Measurements from ENCODE around the gene FAM120B.

FAM120B gene

DNA sequence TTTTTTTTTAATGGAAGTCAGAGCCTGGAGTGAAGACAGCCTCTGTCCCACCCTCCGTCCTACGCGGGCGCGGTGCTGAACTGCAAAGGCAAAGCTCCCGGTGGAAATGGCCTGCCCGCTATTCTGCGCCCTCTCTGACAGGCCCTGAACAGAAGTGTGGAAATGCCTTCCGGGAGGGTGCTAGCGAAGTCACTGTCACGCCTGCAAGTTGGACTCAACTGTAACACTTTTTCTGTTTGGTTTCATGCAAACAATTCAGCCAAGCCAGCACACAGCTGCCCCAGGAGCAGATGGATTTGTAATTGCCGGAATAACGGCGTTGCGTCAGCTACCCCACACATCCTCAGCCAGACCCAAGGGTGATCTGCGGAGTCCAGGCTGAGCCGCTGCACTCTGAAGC, 138.9 kb downstream of the FAM120B start:
- DNase-seq (ENCODE audit: low read depth, low spot score), result no peak
- TF ChIP-seq, protein P1, sequence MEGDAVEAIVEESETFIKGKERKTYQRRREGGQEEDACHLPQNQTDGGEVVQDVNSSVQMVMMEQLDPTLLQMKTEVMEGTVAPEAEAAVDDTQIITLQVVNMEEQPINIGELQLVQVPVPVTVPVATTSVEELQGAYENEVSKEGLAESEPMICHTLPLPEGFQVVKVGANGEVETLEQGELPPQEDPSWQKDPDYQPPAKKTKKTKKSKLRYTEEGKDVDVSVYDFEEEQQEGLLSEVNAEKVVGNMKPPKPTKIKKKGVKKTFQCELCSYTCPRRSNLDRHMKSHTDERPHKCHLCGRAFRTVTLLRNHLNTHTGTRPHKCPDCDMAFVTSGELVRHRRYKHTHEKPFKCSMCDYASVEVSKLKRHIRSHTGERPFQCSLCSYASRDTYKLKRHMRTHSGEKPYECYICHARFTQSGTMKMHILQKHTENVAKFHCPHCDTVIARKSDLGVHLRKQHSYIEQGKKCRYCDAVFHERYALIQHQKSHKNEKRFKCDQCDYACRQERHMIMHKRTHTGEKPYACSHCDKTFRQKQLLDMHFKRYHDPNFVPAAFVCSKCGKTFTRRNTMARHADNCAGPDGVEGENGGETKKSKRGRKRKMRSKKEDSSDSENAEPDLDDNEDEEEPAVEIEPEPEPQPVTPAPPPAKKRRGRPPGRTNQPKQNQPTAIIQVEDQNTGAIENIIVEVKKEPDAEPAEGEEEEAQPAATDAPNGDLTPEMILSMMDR (IDR thresholded peaks at IDR 0.05; ENCODE audit: low read depth, low read length), result no peak
- H3K4me3 ChIP-seq (ENCODE audit: low read depth, low read length), result no peak overlapping the region
- in situ Hi-C loops (cut with HindIII; ENCODE audit: low sequenced_read_pairs), result no loop called here

DNA sequence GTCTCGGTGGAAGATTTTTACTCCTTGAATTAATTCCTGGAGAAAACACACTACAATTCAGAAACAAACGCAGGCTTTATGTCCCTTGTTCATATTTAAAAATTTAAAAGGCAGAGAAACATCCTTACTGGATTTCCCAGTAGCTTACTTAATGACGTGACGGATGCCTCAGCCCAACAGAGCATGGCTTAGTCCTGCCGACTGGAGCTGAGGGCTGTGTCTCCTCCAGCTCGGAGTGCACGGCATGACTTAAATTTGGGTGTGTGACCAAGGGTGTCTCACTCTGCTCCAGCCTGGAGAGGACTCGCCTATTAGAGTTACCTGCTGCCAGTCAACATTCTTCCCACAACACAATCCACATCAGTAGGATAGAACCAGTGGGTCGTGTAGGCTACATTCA, 139.4 kb downstream of the FAM120B start:
- TF ChIP-seq, protein P1 (IDR thresholded peaks at IDR 0.05; ENCODE audit: low read depth, low read length), result no peak

DNA sequence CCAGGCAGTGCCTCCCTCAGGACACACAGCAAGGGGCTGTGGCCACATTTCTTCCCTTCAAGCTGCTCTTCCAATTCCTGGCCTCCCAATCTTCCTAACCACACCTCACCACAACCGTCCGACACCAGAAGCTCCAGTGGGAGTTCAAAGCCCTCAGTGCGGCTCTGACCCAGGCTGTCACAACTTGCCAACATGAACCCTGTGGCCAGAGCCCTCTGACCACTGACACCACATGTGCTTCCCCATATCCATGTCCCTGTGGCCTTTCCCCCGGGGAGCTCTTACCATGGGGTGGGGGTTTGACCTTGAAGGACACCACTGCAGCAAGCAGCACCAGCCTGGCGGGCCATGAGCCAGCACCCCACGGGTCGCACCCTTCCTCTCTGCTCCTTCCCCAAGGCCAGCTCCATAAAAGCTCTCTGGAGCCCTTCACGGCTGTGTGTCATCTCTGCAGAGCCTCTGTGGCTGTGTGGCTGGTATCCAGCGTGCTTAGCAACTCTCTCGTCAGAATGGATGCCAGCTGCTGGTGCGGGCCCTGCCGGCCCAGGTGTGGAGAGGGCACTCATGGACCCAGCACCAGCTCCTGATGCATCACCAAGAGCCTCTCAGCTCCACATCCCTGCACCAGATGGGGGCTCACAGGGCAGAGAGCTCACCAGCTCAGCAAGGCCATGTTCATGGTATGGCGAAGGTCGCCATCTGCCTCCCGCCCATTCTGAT, 140.4 kb downstream of the FAM120B start:
- TF ChIP-seq, protein P1 (IDR thresholded peaks at IDR 0.05; ENCODE audit: low read depth, low read length), result no peak
- no peak overlapping the region for H3K4me3 ChIP-seq (ENCODE audit: low read depth, low read length)
- in situ Hi-C loops (cut with HindIII; ENCODE audit: low sequenced_read_pairs), result no loop called here
- no peak for DNase-seq (ENCODE audit: low read depth, low spot score)

More for the DNA sequence above, 139.4 kb downstream of the FAM120B start:
- no peak overlapping the region for H3K4me3 ChIP-seq (ENCODE audit: low read depth, low read length)
- in situ Hi-C loops (cut with HindIII; ENCODE audit: low sequenced_read_pairs), result no loop called here
- no peak for DNase-seq (ENCODE audit: low read depth, low spot score)

DNA sequence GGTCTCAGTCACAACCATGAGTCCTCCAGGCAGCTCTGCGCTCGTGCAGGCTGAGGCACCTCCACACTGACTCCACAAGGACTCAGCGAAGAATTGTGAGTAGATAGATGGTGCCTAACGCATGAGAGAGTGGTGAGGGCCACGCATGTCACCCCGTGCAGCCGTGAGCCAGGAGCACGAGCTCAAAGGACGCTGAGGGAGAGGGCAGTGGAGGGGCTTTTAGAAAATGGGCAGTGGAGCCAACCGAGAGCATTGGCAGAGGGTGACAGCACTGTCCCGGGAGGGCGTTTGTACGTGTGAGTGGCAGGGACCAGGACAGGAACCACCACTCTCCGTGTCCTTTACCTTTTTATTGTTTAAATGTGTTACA, 141.0 kb downstream of the FAM120B start:
- no peak for DNase-seq (ENCODE audit: low read depth, low spot score)
- in situ Hi-C loops (cut with HindIII; ENCODE audit: low sequenced_read_pairs), result no loop called here
- no peak overlapping the region for H3K4me3 ChIP-seq (ENCODE audit: low read depth, low read length)
- TF ChIP-seq, protein P1 (IDR thresholded peaks at IDR 0.05; ENCODE audit: low read depth, low read length), result no peak

DNA sequence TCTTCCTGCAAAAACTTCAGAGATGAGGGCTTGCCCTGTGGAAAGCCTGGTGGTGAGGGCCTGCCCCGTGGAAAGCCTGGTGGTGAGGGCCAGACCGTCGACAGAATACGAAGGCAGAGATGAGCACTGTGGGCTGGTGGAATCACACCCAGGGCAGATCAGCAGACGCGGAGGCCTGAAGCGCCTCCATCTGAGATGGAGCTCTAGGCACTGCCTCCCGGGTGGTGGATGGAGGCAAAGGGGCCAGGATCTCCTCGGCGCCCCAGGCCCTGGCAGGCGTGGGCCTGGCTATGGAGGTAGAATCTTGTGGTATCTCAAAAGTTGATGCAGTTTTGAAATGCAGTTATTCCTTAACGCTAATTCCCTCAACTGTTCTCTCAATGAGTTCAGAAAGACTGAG, 141.8 kb downstream of the FAM120B start:
- TF ChIP-seq, protein P1 (IDR thresholded peaks at IDR 0.05; ENCODE audit: low read depth, low read length), result no peak
- no peak overlapping the region for H3K4me3 ChIP-seq (ENCODE audit: low read depth, low read length)
- no peak for DNase-seq (ENCODE audit: low read depth, low spot score)
- in situ Hi-C loops (cut with HindIII; ENCODE audit: low sequenced_read_pairs), result no loop called here

DNA sequence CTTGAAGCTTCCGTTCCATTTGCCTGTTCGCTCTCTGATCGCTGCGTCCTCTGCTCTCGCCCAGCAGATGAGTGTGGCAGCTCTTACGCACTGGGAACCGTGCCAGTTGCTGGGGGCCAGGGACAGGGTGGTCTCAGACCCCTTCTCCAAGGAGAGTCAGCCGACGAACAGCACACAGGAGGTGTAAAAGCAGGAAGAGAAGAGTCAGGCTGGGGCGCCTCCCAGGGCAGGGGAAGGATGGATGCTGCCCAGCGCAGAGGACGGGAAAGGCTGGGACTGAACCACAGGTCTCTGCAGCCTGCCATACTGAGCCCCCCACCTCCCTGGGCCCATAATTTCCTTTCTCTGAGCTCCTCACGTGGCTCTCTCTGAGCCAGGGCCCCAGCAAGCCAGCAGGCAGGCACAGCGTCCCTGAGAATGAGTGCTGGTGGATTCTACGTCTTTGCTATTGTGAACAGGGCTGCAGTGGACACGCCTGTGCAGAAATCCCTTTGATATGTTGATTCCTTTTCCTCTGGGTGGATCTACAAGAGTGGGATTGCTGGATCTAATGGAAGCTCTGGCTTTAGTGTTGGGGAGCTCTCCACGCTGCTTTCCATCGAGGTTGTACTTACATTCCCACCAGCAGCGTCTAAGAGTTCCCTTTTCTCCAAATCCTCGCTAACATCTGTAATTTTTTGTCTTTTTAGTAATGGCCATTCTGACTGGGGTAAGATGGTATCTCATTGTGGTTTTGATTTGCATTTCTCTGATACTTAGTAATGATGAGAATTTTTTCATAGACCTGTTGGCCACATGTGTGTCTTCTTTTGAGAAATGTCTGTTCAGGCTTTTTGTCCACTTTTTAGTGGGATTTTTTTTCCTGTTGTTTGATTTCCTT, 142.4 kb downstream of the FAM120B start:
- peak; percentile 20 for DNase-seq (ENCODE audit: low read depth, low spot score)
- no peak overlapping the region for H3K4me3 ChIP-seq (ENCODE audit: low read depth, low read length)
- TF ChIP-seq, protein P1 (IDR thresholded peaks at IDR 0.05; ENCODE audit: low read depth, low read length), result no peak
- in situ Hi-C loops (cut with HindIII; ENCODE audit: low sequenced_read_pairs), result no loop called here

Data from astrocyte of the spinal cord (primary cell).